ENCODE data around the gene HIVEP3.

DNA sequence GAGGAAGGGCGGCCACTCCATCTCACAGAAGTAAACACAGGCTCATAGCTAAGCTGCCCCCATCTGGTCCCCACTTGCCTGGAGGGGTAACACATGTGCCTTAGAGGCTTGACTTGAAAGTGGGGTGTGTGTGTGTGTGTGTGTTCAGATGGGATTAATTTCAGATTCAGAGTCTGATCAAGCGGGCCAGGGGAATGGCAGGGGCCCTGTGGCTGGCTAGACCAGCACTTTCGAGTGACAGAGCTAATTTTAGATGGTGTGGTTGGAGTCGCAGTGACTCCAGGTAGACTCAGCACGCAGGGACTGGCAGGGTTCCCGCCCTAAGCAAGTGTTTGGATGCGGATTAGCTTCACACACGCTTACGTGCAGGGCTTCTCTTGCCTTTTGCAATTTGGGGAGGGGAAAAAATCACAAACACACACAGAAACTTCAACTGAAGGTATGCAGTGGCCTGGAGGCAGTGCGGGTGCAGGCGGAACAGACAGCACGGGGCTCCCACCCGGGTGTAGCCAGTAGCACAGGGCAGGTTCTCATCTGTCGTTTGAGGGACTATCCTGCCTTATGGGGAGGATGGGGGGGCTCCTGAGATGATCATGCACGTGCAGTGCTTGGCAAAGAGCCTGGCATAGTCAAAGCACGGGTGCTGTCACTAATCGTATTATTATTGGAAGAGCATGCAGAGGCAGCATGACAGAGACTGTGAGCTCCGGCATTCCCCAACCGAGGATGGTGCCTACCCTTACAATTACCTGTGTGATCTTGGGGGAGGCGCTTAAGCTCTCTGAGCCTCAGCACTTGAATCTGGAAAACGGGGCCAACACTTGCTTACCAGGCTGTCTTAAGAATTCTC lies 435.5 kb downstream of the HIVEP3 start:
- no peak for TF ChIP-seq HMGXB4 (CRISPR knock-in tag; IDR thresholded peaks at IDR 0.05)
- TF ChIP-seq ZNF317 (CRISPR knock-in tag; IDR thresholded peaks at IDR 0.05; ENCODE audit: borderline replicate concordance, low read depth), result no peak
- TF ChIP-seq NFATC4 (CRISPR knock-in tag; IDR thresholded peaks at IDR 0.05), result no peak
- TF ChIP-seq JUN (CRISPR knock-in tag; IDR thresholded peaks at IDR 0.05), result no peak
- no peak for TF ChIP-seq USF2 (CRISPR knock-in tag; IDR thresholded peaks at IDR 0.05)
- TF ChIP-seq, protein P1, sequence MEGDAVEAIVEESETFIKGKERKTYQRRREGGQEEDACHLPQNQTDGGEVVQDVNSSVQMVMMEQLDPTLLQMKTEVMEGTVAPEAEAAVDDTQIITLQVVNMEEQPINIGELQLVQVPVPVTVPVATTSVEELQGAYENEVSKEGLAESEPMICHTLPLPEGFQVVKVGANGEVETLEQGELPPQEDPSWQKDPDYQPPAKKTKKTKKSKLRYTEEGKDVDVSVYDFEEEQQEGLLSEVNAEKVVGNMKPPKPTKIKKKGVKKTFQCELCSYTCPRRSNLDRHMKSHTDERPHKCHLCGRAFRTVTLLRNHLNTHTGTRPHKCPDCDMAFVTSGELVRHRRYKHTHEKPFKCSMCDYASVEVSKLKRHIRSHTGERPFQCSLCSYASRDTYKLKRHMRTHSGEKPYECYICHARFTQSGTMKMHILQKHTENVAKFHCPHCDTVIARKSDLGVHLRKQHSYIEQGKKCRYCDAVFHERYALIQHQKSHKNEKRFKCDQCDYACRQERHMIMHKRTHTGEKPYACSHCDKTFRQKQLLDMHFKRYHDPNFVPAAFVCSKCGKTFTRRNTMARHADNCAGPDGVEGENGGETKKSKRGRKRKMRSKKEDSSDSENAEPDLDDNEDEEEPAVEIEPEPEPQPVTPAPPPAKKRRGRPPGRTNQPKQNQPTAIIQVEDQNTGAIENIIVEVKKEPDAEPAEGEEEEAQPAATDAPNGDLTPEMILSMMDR (IDR thresholded peaks at IDR 0.05), result no peak
- TF ChIP-seq, protein P2, sequence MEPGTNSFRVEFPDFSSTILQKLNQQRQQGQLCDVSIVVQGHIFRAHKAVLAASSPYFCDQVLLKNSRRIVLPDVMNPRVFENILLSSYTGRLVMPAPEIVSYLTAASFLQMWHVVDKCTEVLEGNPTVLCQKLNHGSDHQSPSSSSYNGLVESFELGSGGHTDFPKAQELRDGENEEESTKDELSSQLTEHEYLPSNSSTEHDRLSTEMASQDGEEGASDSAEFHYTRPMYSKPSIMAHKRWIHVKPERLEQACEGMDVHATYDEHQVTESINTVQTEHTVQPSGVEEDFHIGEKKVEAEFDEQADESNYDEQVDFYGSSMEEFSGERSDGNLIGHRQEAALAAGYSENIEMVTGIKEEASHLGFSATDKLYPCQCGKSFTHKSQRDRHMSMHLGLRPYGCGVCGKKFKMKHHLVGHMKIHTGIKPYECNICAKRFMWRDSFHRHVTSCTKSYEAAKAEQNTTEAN (CRISPR knock-in tag; IDR thresholded peaks at IDR 0.05), result no peak

All from WTC11 (cell line).